CD14-positive monocyte (primary cell): ENCODE data around the gene SAT1. TPM values are rescaled to one million over a fixed set of nuclear protein-coding genes. Genes with fewer than 3 reads are reported as not detected.
A peak's percentile ranks its signal among the peaks of the same experiment; 100 is the strongest.

Source experiments
- DNase-seq, 3 donors: peaks; one replicate each; pipeline ENCODE4 v3.0.0-alpha.2; 2011 to 2022
- H2AFZ ChIP-seq: 2 replicates; pipeline ENCODE4 v1.6.0; 2012; ENCODE audit warnings: mild to moderate bottlenecking, low read depth, low read length, inconsistent platforms; ENCODE audit not compliant: insufficient read depth, poor library complexity, severe bottlenecking
- H3K27ac ChIP-seq, 2 donors: 1 replicate in 1 of 2; 2 replicates in 1 of 2; pipeline ENCODE4 v1.5.1; 2012 to 2013; ENCODE audit warnings: low read length in 2 of 2, control low read depth in 1 of 2, inconsistent platforms in 1 of 2, low read depth in 1 of 2, mild to moderate bottlenecking in 1 of 2
- H3K27me3 ChIP-seq, 2 donors: one replicate each; pipeline versions ENCODE4 v1.6.0 to v1.6.1; 2011 to 2013; ENCODE audit warnings: low read length in 2 of 2; ENCODE audit not compliant: control insufficient read depth in 2 of 2, insufficient read depth in 2 of 2
- H3K36me3 ChIP-seq, 2 donors: replicated peaks in 1 of 2; 1 replicate in 1 of 2; 2 replicates in 1 of 2; pipeline versions ENCODE4 v1.5.1 to v1.6.1; 2012 to 2013; ENCODE audit warnings: low read length in 2 of 2, control low read depth in 1 of 2, inconsistent platforms in 1 of 2, mild to moderate bottlenecking in 1 of 2; ENCODE audit not compliant: insufficient read depth in 2 of 2, control insufficient read depth in 1 of 2
- H3K4me1 ChIP-seq, 2 donors: 1 replicate in 1 of 2; 2 replicates in 1 of 2; pipeline versions ENCODE4 v1.5.1 to v1.6.1; 2012 to 2013; ENCODE audit warnings: low read length in 2 of 2, control low read depth in 1 of 2, inconsistent platforms in 1 of 2, mild to moderate bottlenecking in 1 of 2, moderate library complexity in 1 of 2; ENCODE audit not compliant: insufficient read depth in 2 of 2, control insufficient read depth in 1 of 2
- H3K4me2 ChIP-seq: replicated peaks from 2 replicates; pipeline ENCODE3; 2012; ENCODE audit warnings: low read length, moderate library complexity, mild to moderate bottlenecking; ENCODE audit not compliant: poor library complexity, severe bottlenecking; ENCODE audit errors: extremely low read depth
- H3K4me3 ChIP-seq, 3 experiments: fragments of 200-600 bp in 1 of 3; sonication (generic) in 1 of 3; replicated peaks in 1 of 3; 1 replicate in 2 of 3; 2 replicates in 1 of 3; pipeline ENCODE4 v1.5.1; 2011 to 2013; ENCODE audit warnings: low read length in 3 of 3, mild to moderate bottlenecking in 3 of 3, control low read depth in 2 of 3, low read depth in 2 of 3, inconsistent platforms in 1 of 3, moderate library complexity in 1 of 3
- H3K79me2 ChIP-seq: 2 replicates; pipeline ENCODE4 v1.6.0; 2012; ENCODE audit warnings: mild to moderate bottlenecking, control low read depth, inconsistent platforms, low read length, moderate library complexity; ENCODE audit not compliant: insufficient read depth
- H3K9ac ChIP-seq: 2 replicates; pipeline ENCODE4 v1.6.0; 2017; ENCODE audit warnings: low read length, mild to moderate bottlenecking; ENCODE audit not compliant: insufficient read depth, poor library complexity, severe bottlenecking
- H3K9me3 ChIP-seq, 2 donors: replicated peaks in 1 of 2; 1 replicate in 1 of 2; 2 replicates in 1 of 2; pipeline versions ENCODE4 v1.5.1 to v1.6.1; 2012 to 2013; ENCODE audit warnings: low read length in 2 of 2, control low read depth in 1 of 2; ENCODE audit not compliant: control insufficient read depth in 1 of 2, insufficient read depth in 1 of 2
- H4K20me1 ChIP-seq: 2 replicates; pipeline ENCODE4 v1.6.0; 2012; ENCODE audit warnings: mild to moderate bottlenecking, low read length, control low read depth, moderate library complexity; ENCODE audit not compliant: insufficient read depth
- H3K27ac Mint-ChIP-seq, 7 donors: one replicate each; pipeline ENCODE4 v1.8.0; 2020; ENCODE audit warnings: mild to moderate bottlenecking in 7 of 7, mixed read lengths in 7 of 7, moderate library complexity in 6 of 7, inconsistent platforms in 2 of 7
- H3K27me3 Mint-ChIP-seq, 3 donors: one replicate each; pipeline ENCODE4 v1.8.0; 2021 to 2022; ENCODE audit warnings: low read depth in 3 of 3, mild to moderate bottlenecking in 3 of 3, mixed read lengths in 3 of 3, moderate library complexity in 3 of 3, inconsistent platforms in 1 of 3
- H3K36me3 Mint-ChIP-seq, 2 donors: one replicate each; pipeline ENCODE4 v1.8.0; 2020; ENCODE audit warnings: mixed read lengths in 2 of 2, inconsistent platforms in 1 of 2, mild to moderate bottlenecking in 1 of 2
- H3K4me1 Mint-ChIP-seq: one replicate; pipeline ENCODE4 v1.8.0; 2020; ENCODE audit warnings: mild to moderate bottlenecking, mixed read lengths
- H3K4me3 Mint-ChIP-seq, 2 donors: one replicate each; pipeline ENCODE4 v1.8.0; 2020; ENCODE audit warnings: mild to moderate bottlenecking in 2 of 2, mixed read lengths in 2 of 2, moderate library complexity in 1 of 2
- H3K9me3 Mint-ChIP-seq, 7 donors: one replicate each; pipeline ENCODE4 v1.8.0; 2020 to 2022; ENCODE audit warnings: mixed read lengths in 7 of 7, mild to moderate bottlenecking in 6 of 7, moderate library complexity in 6 of 7, inconsistent platforms in 2 of 7
- CTCF ChIP-seq: fragments of 200-600 bp; IDR thresholded peaks from one replicate; pipeline ENCODE4 v1.8.0; 2022; ENCODE audit warnings: antibody characterized with exemption, mild to moderate bottlenecking
- WGBS: methylation state at CpG from one replicate; pipeline ENCODE4 v1.1.5; 2013; ENCODE audit warnings: missing lambda C conversion rate; ENCODE audit not compliant: insufficient coverage; 5-methylcytosine and 5-hydroxymethylcytosine counted together
- intact Hi-C, 2 donors: fragments of 100-400 bp; cut with micrococcal nuclease; formaldehyde crosslinking; loops; one replicate each; pipeline versions ENCODE4 v1.15.0 to v1.15.1; 2023
- polyA plus RNA-seq, 3 donors: library from polyadenylated mRNA; depleted of rRNA in 1 of 3; unstranded in 2 of 3; stranded (reverse) in 1 of 3; fragments of 300-500 nt in 2 of 3; fragments of >200 nt in 1 of 3; fragmentation: Illumina TruSeq in 2 of 3; gene quantifications; 1 replicate in 2 of 3; 2 replicates in 1 of 3; pipeline ENCODE4 v1.2.3, GENCODE V29; 2012 to 2021

SAT1 gene
- polyA plus RNA-seq, 3 donors: 897 to 7,815 (median 970) TPM

GRCh38 chrX:23826216-23826615 is 43.2 kb downstream of the SAT1 start:
- peaks cover 14 to 15% of the 10 kb centered on the region in 2 donors for H3K4me1 ChIP-seq
- H3K9me3 Mint-ChIP-seq: peaks cover 0 to 2% (median 0%) of the 10 kb centered on the region in 7 donors
- peak overlapping the region in 5 of 7 donors; percentile 25 to 88 (median 54) for H3K27ac Mint-ChIP-seq
- no peak overlapping the region for H3K4me3 ChIP-seq
- no peak overlapping the region for H3K4me3 Mint-ChIP-seq
- H3K4me1 Mint-ChIP-seq: peaks cover 16% of the 10 kb centered on the region
- no peak overlapping the region for H3K9ac ChIP-seq
- peaks cover 0 to 7% (median 0%) of the 10 kb centered on the region in 3 donors for H3K27me3 Mint-ChIP-seq
- no peak overlapping the region for H2AFZ ChIP-seq
- H3K9me3 ChIP-seq: no peaks in the 10 kb centered on the region
- peak overlapping the region in 1 of 2 donors; percentile 7 for H3K27ac ChIP-seq
- H3K27me3 ChIP-seq: no peaks in the 10 kb centered on the region
- intact Hi-C loops: no loop called here
- H4K20me1 ChIP-seq: no peaks in the 10 kb centered on the region
- no peaks in the 10 kb centered on the region for H3K36me3 ChIP-seq
- no peaks in the 10 kb centered on the region for H3K79me2 ChIP-seq
- H3K4me2 ChIP-seq: no peak overlapping the region
- TF ChIP-seq CTCF: no peak
- WGBS: no CpG with 5 or more reads among the region's 3 CpGs
- no peak for DNase-seq
- H3K36me3 Mint-ChIP-seq: no peaks in the 10 kb centered on the region

GRCh38 chrX:23826653-23827052 is 43.7 kb downstream of the SAT1 start:
- H3K27me3 Mint-ChIP-seq: peaks cover 0 to 9% (median 0%) of the 10 kb centered on the region in 3 donors
- Histone ChIP-seq H3K9ac (no peak overlapping the region), H3K4me1 (peaks cover 14 to 15% of the 10 kb centered on the region in 2 donors), H3K4me2 (no peak overlapping the region), H3K27me3 (no peaks in the 10 kb centered on the region), H3K79me2 (no peaks in the 10 kb centered on the region), H2AFZ (no peak overlapping the region), H3K4me3 (no peak overlapping the region), H3K27ac (peak overlapping the region in 1 of 2 donors; percentile 7), H3K9me3 (no peaks in the 10 kb centered on the region), H3K36me3 (no peaks in the 10 kb centered on the region), H4K20me1 (no peaks in the 10 kb centered on the region)
- peak overlapping the region in 5 of 7 donors; percentile 25 to 88 (median 54) for H3K27ac Mint-ChIP-seq
- DNase-seq: peak in 2 of 3 donors; percentile 35 to 45
- no peak for TF ChIP-seq CTCF
- H3K36me3 Mint-ChIP-seq: no peaks in the 10 kb centered on the region
- H3K9me3 Mint-ChIP-seq: peaks cover 0 to 2% (median 0%) of the 10 kb centered on the region in 7 donors
- no peak overlapping the region for H3K4me3 Mint-ChIP-seq
- intact Hi-C loops: no loop called here
- peaks cover 16% of the 10 kb centered on the region for H3K4me1 Mint-ChIP-seq
